Type B pancreatic cell (in vitro differentiated cells): Measurements from ENCODE around the gene ADAMTSL1. TPM values are rescaled to one million over a fixed set of nuclear protein-coding genes. Genes with fewer than 3 reads are reported as not detected.
A peak's percentile ranks its signal among the peaks of the same experiment; 100 is the strongest.

ENCODE experiments used
- DNase-seq: peaks from one replicate; pipeline ENCODE4 v3.0.0; 2021; ENCODE audit warnings: mixed read lengths; ENCODE audit not compliant: unreplicated experiment; ENCODE audit errors: extremely low spot score
- H3K27ac Mint-ChIP-seq: 2 replicates; pipeline ENCODE4 v1.8.0; 2021; ENCODE audit warnings: mild to moderate bottlenecking, mixed read lengths
- H3K27me3 Mint-ChIP-seq: 2 replicates; pipeline ENCODE4 v1.8.0; 2021; ENCODE audit warnings: mixed read lengths
- H3K36me3 Mint-ChIP-seq: 2 replicates; pipeline ENCODE4 v1.8.0; 2021; ENCODE audit warnings: mixed read lengths
- H3K4me1 Mint-ChIP-seq: one replicate; pipeline ENCODE4 v1.8.0; 2021; ENCODE audit warnings: mixed read lengths; ENCODE audit not compliant: unreplicated experiment
- H3K4me3 Mint-ChIP-seq: 2 replicates; pipeline ENCODE4 v1.8.0; 2021; ENCODE audit warnings: mild to moderate bottlenecking, mixed read lengths
- H3K9me3 Mint-ChIP-seq: 2 replicates; pipeline ENCODE4 v1.8.0; 2021; ENCODE audit warnings: mixed read lengths
- CTCF ChIP-seq: fragments of 200-600 bp; sonication (generic); conservative IDR thresholded peaks from 2 replicates; pipeline ENCODE4 v1.5.0; 2021; ENCODE audit warnings: antibody characterized with exemption, mild to moderate bottlenecking
- total RNA-seq: library from RNA; stranded (reverse); gene quantifications from 2 replicates; pipeline ENCODE4 v1.2.1, GENCODE V29; 2021; ENCODE audit warnings: low replicate concordance

ADAMTSL1 gene
- total RNA-seq, 1 donor from 2014 or later: 28.6 TPM

- no peak overlapping the region for H3K27ac Mint-ChIP-seq
- H3K4me3 Mint-ChIP-seq: no peak overlapping the region
- peaks cover 6% of the 10 kb centered on the region for H3K4me1 Mint-ChIP-seq
- H3K27me3 Mint-ChIP-seq: no peaks in the 10 kb centered on the region
- peaks cover 5% of the 10 kb centered on the region for H3K36me3 Mint-ChIP-seq
- DNase-seq: no peak
- no peaks in the 10 kb centered on the region for H3K9me3 Mint-ChIP-seq
- no peak for TF ChIP-seq CTCF
These were observed 345.5 kb downstream of the ADAMTSL1 start for GRCh38 chr9:18819418-18819817.

- Mint-ChIP-seq H3K4me1 (peaks cover 6% of the 10 kb centered on the region), H3K27me3 (no peaks in the 10 kb centered on the region), H3K4me3 (no peak overlapping the region), H3K36me3 (peaks cover 5% of the 10 kb centered on the region), H3K27ac (no peak overlapping the region), H3K9me3 (no peaks in the 10 kb centered on the region)
- DNase-seq: no peak
- TF ChIP-seq CTCF: no peak
These were observed 346.7 kb downstream of the ADAMTSL1 start for GRCh38 chr9:18820566-18821095.

GRCh38 chr9:18821788-18822187 is 347.8 kb downstream of the ADAMTSL1 start:
- no peak for TF ChIP-seq CTCF
- Mint-ChIP-seq H3K27ac (no peak overlapping the region), H3K4me3 (no peak overlapping the region), H3K4me1 (peaks cover 9% of the 10 kb centered on the region), H3K36me3 (peaks cover 5% of the 10 kb centered on the region), H3K27me3 (no peaks in the 10 kb centered on the region), H3K9me3 (no peaks in the 10 kb centered on the region)
- DNase-seq: no peak

- H3K4me3 Mint-ChIP-seq: no peak overlapping the region
- no peaks in the 10 kb centered on the region for H3K9me3 Mint-ChIP-seq
- H3K36me3 Mint-ChIP-seq: peaks cover 5% of the 10 kb centered on the region
- no peak overlapping the region for H3K27ac Mint-ChIP-seq
- DNase-seq: no peak
- H3K4me1 Mint-ChIP-seq: peaks cover 9% of the 10 kb centered on the region
- no peak for TF ChIP-seq CTCF
- H3K27me3 Mint-ChIP-seq: no peaks in the 10 kb centered on the region
These were observed 348.9 kb downstream of the ADAMTSL1 start for GRCh38 chr9:18822850-18823249.

GRCh38 chr9:18824095-18824666 is 350.2 kb downstream of the ADAMTSL1 start:
- Mint-ChIP-seq H3K36me3 (peaks cover 5% of the 10 kb centered on the region), H3K27ac (no peak overlapping the region), H3K9me3 (no peaks in the 10 kb centered on the region), H3K4me1 (peaks cover 9% of the 10 kb centered on the region), H3K4me3 (no peak overlapping the region), H3K27me3 (no peaks in the 10 kb centered on the region)
- TF ChIP-seq CTCF: peak; percentile 39
- no peak for DNase-seq
